ENCODE data around the gene TREH. TPM values are rescaled to one million over a fixed set of nuclear protein-coding genes. Genes with fewer than 3 reads are reported as not detected.
A peak's percentile ranks its signal among the peaks of the same experiment; 100 is the strongest.
"Not testable (repeated sequence)": the region's sequence is repeated elsewhere in the genome, so short reads cannot be mapped to it uniquely, and the experiment has no call there.

Gene TREH
- total RNA-seq, 2 donors from 2014 or later: 2.0 TPM; not detected in 1

GRCh38 chr11:118715837-118716260 lies 36.4 kb upstream of the TREH start:
- H3K4me1 ChIP-seq: peaks cover 19% of the 10 kb centered on the region
- 20 to 21% methylated on average over 4 of the region's 4 CpGs for WGBS, 2 donors
- H3K27me3 ChIP-seq: no peaks in the 10 kb centered on the region
- no peaks in the 10 kb centered on the region for H3K9me3 ChIP-seq
- intact Hi-C loops (cut with DNase I): no loop called here
- H3K27ac ChIP-seq: peak overlapping the region in 3 of 4 donors; percentile 54 to 74 (median 66)
- DNase-seq (peak in 2 of 4 donors; percentile 35 to 46), ATAC-seq (peak; percentile 33)
- TF ChIP-seq POLR2A (IDR thresholded peaks at IDR 0.05): no peak
- TF ChIP-seq, protein P1, sequence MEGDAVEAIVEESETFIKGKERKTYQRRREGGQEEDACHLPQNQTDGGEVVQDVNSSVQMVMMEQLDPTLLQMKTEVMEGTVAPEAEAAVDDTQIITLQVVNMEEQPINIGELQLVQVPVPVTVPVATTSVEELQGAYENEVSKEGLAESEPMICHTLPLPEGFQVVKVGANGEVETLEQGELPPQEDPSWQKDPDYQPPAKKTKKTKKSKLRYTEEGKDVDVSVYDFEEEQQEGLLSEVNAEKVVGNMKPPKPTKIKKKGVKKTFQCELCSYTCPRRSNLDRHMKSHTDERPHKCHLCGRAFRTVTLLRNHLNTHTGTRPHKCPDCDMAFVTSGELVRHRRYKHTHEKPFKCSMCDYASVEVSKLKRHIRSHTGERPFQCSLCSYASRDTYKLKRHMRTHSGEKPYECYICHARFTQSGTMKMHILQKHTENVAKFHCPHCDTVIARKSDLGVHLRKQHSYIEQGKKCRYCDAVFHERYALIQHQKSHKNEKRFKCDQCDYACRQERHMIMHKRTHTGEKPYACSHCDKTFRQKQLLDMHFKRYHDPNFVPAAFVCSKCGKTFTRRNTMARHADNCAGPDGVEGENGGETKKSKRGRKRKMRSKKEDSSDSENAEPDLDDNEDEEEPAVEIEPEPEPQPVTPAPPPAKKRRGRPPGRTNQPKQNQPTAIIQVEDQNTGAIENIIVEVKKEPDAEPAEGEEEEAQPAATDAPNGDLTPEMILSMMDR (IDR thresholded peaks at IDR 0.05): no peak
- no peaks in the 10 kb centered on the region for H3K36me3 ChIP-seq (replicated peaks in 1 of 2; ENCODE audit: insufficient read depth in 1 of 2, low read depth in 2 of 2)
- H3K4me3 ChIP-seq: no peak overlapping the region

GRCh38 chr11:118715245-118715831 lies 35.9 kb upstream of the TREH start:
- 28 to 47% methylated on average over 4 to 5 of the region's 5 CpGs for WGBS, 2 donors
- no peaks in the 10 kb centered on the region for H3K27me3 ChIP-seq
- ATAC-seq (peak; percentile 30), DNase-seq (peak in 2 of 4 donors; percentile 13 to 21)
- H3K4me1 ChIP-seq: peaks cover 19% of the 10 kb centered on the region
- H3K36me3 ChIP-seq (replicated peaks in 1 of 2; ENCODE audit: insufficient read depth in 1 of 2, low read depth in 2 of 2): no peaks in the 10 kb centered on the region
- no peak for TF ChIP-seq POLR2A (IDR thresholded peaks at IDR 0.05)
- no peaks in the 10 kb centered on the region for H3K9me3 ChIP-seq
- intact Hi-C loops (cut with DNase I): no loop called here
- no peak overlapping the region for H3K4me3 ChIP-seq
- H3K27ac ChIP-seq: peak overlapping the region in 3 of 4 donors; percentile 54 to 74 (median 66)

DNA sequence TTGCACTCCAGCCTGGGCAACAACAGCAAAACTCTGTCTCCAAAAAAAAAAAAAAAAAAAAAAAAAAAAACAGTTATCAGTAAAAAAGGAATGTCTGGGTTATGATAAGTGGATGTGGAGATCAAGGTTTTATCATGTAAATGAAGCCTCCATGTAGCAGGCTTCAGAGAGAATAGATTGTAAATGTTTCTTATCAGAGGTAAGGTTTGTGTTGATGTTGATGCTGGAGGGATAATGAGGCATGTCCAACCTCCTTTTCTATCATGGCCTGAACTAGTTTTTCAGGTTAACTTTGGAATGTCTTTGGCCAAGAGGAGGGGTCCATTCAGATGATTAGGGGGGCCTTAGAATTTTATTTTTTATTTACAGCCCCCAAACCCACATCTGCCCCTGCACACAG lies 35.4 kb upstream of the TREH start:
- Histone ChIP-seq H3K27me3 (no peaks in the 10 kb centered on the region), H3K4me3 (no peak overlapping the region), H3K27ac (peak overlapping the region in 1 of 4 donors; percentile 66), H3K9me3 (no peaks in the 10 kb centered on the region), H3K36me3 (replicated peaks in 1 of 2; ENCODE audit: insufficient read depth in 1 of 2, low read depth in 2 of 2) (no peaks in the 10 kb centered on the region), H3K4me1 (peaks cover 19% of the 10 kb centered on the region)
- intact Hi-C loops (cut with DNase I): no loop called here
- ATAC-seq: no peak
- no peak for DNase-seq
- TF ChIP-seq, protein P1 (IDR thresholded peaks at IDR 0.05): no peak
- no peak for TF ChIP-seq POLR2A (IDR thresholded peaks at IDR 0.05)

GRCh38 chr11:118714416-118714815 lies 35.0 kb upstream of the TREH start:
- H3K36me3 ChIP-seq (replicated peaks in 1 of 2; ENCODE audit: insufficient read depth in 1 of 2, low read depth in 2 of 2); H3K9me3 ChIP-seq; H3K4me3 ChIP-seq; ATAC-seq; intact Hi-C loops (cut with DNase I); H3K27me3 ChIP-seq; H3K27ac ChIP-seq; DNase-seq: not testable (repeated sequence)
- 92 to 94% methylated on average over 5 of the region's 5 CpGs for WGBS, 2 donors
- peaks cover 19% of the 10 kb centered on the region for H3K4me1 ChIP-seq

- no peak overlapping the region for H3K27ac ChIP-seq
- TF ChIP-seq, protein P1 (IDR thresholded peaks at IDR 0.05): no peak
- no peak for TF ChIP-seq POLR2A (IDR thresholded peaks at IDR 0.05)
- no peaks in the 10 kb centered on the region for H3K4me1 ChIP-seq
- DNase-seq (no peak), ATAC-seq (no peak)
- intact Hi-C loops (cut with DNase I): no loop called here
- H3K9me3 ChIP-seq: no peaks in the 10 kb centered on the region
- H3K27me3 ChIP-seq: no peaks in the 10 kb centered on the region
- no peak overlapping the region for H3K4me3 ChIP-seq
- no peaks in the 10 kb centered on the region for H3K36me3 ChIP-seq (replicated peaks in 1 of 2; ENCODE audit: insufficient read depth in 1 of 2, low read depth in 2 of 2)
- WGBS, 2 donors: 69 to 71% methylated on average over 6 of the region's 6 CpGs
Observed at GRCh38 chr11:118708296-118708695, 28.8 kb upstream of the TREH start.

DNA sequence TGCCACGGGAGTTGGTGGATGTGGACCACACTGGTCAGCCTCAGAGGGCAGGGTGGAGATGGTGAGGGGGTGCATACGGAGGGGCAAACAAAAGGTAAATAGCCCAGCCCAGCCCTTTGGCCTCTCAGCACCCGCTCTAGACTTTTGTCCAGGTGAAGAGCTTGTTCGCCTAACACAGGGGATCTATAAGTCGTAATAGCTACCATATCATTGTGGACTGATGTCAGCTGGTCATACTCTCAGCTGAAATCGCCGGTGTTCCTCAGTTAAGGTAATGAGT lies 27.0 kb upstream of the TREH start:
- no peaks in the 10 kb centered on the region for H3K4me1 ChIP-seq
- TF ChIP-seq, protein P1 (IDR thresholded peaks at IDR 0.05): no peak
- TF ChIP-seq POLR2A (IDR thresholded peaks at IDR 0.05): no peak
- no peaks in the 10 kb centered on the region for H3K36me3 ChIP-seq (replicated peaks in 1 of 2; ENCODE audit: insufficient read depth in 1 of 2, low read depth in 2 of 2)
- 79 to 85% methylated on average over 4 to 7 of the region's 7 CpGs for WGBS, 2 donors
- no peak overlapping the region for H3K27ac ChIP-seq
- intact Hi-C loops (cut with DNase I): no loop called here
- no peaks in the 10 kb centered on the region for H3K9me3 ChIP-seq
- no peak overlapping the region for H3K4me3 ChIP-seq
- ATAC-seq: no peak
- H3K27me3 ChIP-seq: no peaks in the 10 kb centered on the region
- no peak for DNase-seq

Measured in body of pancreas (tissue), 4 donors.